Left colon (tissue), 2 donors: Measurements from ENCODE around the gene KRTAP5-10. TPM values are rescaled to one million over a fixed set of nuclear protein-coding genes. Genes with fewer than 3 reads are reported as not detected.
"Not testable (repeated sequence)": the region's sequence is repeated elsewhere in the genome, so short reads cannot be mapped to it uniquely, and the experiment has no call there.

Source experiments
- ATAC-seq: fragments of 200-7000 bp; cut with Tn5 transposase; one replicate; pipeline ENCODE4 v1.9.1; 2020; ENCODE audit warnings: mild to moderate bottlenecking, moderate library complexity
- DNase-seq, 2 donors: peaks; one replicate each; pipeline ENCODE4 v3.0.0-alpha.2; 2020
- intact Hi-C, 2 donors: fragments of 100-400 bp; cut with DNase I in 1 of 2; cut with micrococcal nuclease in 1 of 2; formaldehyde crosslinking; loops; one replicate each; pipeline versions ENCODE4 v1.11.2 to v1.14.0; 2022; cut with DNase I, micrococcal nuclease
- total RNA-seq, 2 donors: library from RNA; stranded (reverse); fragmentation: NEBNext Ultra II Directional; extraction: Animal tissue kit (Norgen Biotek cat#: 25700); gene quantifications; one replicate each; pipeline ENCODE4 v1.2.1, GENCODE V29; 2021
- donor health status: DM: no; HTN: no; CAD: no.
- donor health status: DM: yes; HTN: yes; CAD: no.

KRTAP5-10 gene
- total RNA-seq, 2 donors from 2014 or later: 0.53 to 0.58 TPM

DNA sequence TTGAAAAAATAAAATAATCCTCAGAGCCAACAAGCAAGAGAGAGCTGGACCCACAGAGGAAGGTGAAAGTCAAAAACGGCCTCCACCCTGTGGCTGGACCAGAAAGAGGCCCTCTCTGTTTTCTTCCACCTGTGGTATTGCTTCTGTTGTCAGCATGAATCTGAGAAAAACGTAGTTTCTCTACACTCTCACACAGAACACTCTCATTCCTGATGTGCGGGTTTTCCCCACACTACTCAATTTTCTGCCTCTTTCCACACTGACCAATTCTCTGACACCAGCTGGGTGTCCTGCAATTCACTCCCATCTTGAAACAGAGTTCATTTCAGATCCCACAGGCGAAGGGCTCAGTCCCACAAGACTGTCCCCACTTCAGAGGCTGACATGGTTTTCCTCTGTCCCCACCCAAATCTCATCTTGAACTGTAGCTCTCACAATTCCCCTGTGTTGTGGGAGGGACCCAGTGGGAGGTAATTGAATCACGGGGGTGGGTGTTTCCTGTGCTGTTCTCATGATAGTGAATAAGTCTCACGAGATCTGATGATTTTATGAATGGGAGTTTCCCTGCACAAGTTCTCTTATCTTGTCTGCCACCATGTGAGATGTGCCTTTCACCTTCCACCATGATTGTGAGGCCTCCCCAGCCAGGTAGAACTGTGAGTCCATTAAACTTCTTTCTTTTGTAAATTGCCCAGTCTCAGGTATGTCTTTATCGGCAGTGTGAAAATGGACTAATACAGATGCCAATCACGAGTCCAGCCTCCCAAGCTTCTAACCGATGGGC lies 24.6 kb upstream of the KRTAP5-10 start:
- ATAC-seq, DNase-seq, intact Hi-C loops: not testable (repeated sequence)

- intact Hi-C loops: no loop called here
- ATAC-seq (no peak), DNase-seq (no peak)
These were observed 23.0 kb upstream of the KRTAP5-10 start for GRCh38 chr11:71542382-71542781.

DNA sequence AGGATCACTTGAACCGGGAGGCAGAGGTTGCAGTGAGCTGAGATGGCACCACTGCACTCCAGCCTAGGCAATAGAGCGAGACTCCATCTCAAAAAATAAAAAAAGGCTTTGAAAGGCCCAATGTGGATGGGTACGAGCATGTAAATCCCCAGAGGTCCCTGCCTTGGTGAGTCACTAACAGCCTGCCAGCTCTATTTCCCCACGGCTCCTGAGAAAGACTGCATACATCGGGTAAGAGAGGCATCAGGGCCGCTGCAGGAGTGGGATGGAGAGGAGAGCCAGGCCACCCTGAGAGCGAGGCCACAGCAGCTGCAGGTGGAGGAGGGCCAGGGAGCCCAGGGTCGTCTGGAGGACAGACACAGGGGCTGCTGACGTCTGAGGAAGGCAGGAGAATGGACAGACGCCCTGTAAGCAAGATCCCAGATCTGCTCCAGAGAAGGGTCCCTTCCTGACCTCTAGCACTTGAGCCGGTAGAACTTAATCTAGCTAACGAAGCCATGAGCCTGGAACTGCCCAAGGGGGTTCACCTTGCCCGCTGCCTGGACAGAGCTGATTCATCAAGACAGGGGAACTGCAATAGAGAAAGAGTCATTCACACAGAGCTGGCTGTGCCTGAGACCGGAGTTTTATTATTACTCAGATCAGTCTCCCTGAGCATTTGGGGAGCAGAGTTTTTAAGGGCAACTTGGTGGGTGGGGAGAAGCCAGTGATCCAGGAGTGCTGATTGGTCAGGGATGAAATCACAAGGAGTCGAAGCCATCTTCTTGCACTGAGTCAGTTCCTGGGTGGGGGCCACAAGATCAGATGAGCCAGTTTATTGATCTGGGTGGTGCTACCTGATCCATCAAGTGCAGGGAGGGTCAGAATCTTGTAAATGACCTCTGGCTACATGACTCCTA lies 22.2 kb upstream of the KRTAP5-10 start:
- ATAC-seq: no peak
- no peak for DNase-seq
- intact Hi-C loops: no loop called here

GRCh38 chr11:71543866-71544265 lies 21.5 kb upstream of the KRTAP5-10 start:
- ATAC-seq (no peak), DNase-seq (no peak)
- intact Hi-C loops: no loop called here

GRCh38 chr11:71544525-71545214 lies 20.7 kb upstream of the KRTAP5-10 start:
- intact Hi-C loops: no loop called here
- ATAC-seq: no peak

DNA sequence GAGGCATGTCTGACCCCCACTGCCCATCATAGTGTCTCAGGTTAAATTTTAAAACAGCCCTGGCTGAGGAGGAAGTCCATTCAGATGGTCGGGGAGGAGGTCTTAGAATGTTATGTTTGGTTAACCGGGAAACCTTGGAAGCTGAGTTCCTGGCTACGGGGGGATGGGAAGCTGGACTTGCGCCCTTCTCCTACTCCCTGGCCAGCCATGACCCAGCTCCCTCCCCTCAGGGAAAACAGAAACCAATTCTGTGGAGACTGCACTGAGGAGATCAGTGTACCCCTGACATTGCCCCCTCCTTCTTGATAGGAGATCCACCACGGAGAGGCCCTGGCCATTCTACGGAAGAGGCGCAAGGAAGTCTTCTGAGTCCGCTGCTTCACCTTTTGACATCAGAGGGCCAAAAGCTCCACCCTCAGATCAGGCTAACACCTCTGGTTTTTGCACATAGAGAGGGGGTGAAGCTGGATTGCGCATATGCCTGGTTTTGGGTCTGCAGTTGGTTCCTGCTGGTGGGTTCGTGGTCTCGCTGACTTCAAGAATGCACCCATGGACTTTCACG lies 19.9 kb upstream of the KRTAP5-10 start:
- no peak for DNase-seq
- intact Hi-C loops: no loop called here
- ATAC-seq: no peak

More at GRCh38 chr11:71544525-71545214, 20.7 kb upstream of the KRTAP5-10 start:
- no peak for DNase-seq

DNA sequence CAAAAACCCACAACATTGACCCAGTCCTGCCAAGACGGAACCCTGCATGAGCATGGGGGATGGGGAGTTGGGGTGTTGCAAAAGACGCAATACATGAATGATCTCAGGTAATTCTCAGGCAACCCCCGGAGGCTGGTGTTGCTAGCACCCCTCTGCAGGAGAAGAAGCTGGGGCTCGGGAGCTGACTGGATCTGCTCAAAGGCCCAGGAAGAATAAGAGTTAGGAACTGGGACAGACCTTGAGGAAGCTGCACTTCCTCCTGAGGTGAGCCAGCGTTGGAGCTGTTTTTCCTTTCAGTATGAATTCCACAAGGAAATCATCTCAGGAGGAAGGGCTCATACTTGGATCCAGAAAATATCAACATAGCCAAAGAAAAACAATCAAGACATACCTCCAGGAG lies 17.2 kb upstream of the KRTAP5-10 start, which contains the start of gene KRTAP5-9:
KRTAP5-9 (plus strand) TSS at position 301 of the 400 bp plus-strand sequence. CDS start 238 bp downstream, outside the sequence.
- intact Hi-C loops: no loop called here
- no peak for DNase-seq
- ATAC-seq: no peak

DNA sequence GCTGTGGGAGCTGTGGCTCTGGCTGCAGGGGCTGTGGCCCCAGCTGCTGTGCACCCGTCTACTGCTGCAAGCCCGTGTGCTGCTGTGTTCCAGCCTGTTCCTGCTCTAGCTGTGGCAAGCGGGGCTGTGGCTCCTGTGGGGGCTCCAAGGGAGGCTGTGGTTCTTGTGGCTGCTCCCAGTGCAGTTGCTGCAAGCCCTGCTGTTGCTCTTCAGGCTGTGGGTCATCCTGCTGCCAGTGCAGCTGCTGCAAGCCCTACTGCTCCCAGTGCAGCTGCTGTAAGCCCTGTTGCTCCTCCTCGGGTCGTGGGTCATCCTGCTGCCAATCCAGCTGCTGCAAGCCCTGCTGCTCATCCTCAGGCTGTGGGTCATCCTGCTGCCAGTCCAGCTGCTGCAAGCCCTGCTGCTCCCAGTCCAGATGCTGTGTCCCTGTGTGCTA lies 16.6 kb upstream of the KRTAP5-10 start:
- ATAC-seq (no peak), DNase-seq (no peak)
- intact Hi-C loops: no loop called here

DNA sequence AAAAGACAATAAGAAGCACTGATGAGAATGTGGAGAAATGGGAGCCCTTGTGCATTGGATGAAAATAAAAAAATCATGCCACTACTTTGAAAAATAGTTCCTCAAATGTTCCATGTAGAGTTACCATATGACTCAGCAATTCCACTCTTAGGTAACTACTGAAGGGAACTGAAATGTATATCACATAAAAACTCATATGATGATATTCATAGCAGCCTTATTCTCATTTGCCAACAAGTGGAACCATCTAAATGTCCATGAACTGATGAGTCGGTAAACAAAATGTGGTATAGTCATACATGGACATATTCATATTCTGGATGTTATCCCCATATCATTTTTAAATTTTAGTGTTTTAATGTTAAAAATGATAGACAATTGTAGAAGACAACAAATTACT lies 13.7 kb upstream of the KRTAP5-10 start:
- DNase-seq (no peak), ATAC-seq (no peak)
- intact Hi-C loops: no loop called here

- intact Hi-C loops: no loop called here
- no peak for ATAC-seq
- DNase-seq: no peak
These were observed 10.4 kb upstream of the KRTAP5-10 start for GRCh38 chr11:71554996-71555395.

- DNase-seq (no peak), ATAC-seq (no peak)
- intact Hi-C loops: no loop called here
These were observed 9.9 kb upstream of the KRTAP5-10 start for GRCh38 chr11:71555508-71555907.

DNA sequence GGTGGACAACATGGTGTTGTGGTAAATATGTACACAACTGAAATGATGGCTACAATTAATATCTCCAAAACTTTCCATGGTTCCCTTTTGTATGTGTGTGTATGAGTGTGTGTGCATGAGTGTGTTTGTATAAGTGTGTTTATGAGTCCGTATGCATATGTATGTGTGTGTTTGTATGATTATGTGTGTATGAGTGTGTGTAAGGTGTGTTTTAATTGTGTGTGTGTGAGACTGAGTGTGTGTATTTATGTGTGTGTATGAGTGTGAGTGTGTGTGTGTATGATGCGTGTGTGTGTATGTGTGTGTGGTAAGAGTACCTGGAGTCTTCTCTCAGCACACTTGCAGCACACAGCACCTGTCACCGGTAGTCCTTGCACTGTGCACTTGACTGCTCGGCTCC lies 9.3 kb upstream of the KRTAP5-10 start:
- ATAC-seq (no peak), DNase-seq (no peak)
- intact Hi-C loops: no loop called here

- intact Hi-C loops: no loop called here
- ATAC-seq: no peak
- DNase-seq: no peak
These were observed 8.1 kb upstream of the KRTAP5-10 start for GRCh38 chr11:71557257-71557656.

- no peak for ATAC-seq
- intact Hi-C loops: no loop called here
- no peak for DNase-seq
These were observed 6.4 kb upstream of the KRTAP5-10 start for GRCh38 chr11:71558996-71559395.

DNA sequence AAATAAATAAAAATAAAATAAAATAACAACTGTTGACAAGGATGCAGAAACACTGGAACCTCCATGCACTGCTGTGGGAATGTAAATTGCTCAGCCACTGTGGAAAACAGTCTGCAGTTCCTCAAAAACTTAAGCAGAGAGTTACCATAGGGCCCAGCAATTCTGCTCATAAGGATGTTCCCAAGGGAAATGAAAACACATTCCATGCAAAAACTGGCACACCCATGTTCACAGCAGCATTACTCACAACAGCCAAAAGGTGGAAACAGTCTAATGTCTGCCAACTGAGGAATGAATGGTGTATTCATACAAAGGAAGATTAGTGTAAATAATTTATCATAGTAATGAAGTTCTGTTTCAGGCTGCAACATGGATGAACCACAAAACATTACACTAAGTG lies 3.2 kb upstream of the KRTAP5-10 start:
- intact Hi-C loops: no loop called here
- ATAC-seq: no peak
- no peak for DNase-seq

DNA sequence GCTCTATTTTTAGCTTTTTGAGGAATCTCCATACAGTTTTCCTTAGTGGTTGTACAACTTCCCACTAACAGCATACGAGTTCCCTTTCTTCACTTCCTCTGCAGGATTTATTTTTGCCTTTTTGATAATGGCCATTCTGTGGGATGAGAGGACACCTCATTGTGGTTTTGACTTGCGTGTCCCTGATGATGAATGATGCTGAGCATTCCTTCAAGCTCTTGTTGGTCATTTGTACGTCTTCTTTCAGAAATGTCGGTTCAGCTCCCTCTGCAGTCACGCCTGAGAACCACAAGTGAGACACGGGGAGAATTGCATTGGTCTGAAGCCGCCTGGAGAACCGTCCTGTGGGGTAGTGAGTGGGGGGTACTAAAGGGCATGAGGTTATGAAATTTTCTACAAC lies 2.0 kb upstream of the KRTAP5-10 start:
- DNase-seq: peak in 1 of 2 donors; percentile 32
- intact Hi-C loops: no loop called here
- ATAC-seq: peak; percentile 64

DNA sequence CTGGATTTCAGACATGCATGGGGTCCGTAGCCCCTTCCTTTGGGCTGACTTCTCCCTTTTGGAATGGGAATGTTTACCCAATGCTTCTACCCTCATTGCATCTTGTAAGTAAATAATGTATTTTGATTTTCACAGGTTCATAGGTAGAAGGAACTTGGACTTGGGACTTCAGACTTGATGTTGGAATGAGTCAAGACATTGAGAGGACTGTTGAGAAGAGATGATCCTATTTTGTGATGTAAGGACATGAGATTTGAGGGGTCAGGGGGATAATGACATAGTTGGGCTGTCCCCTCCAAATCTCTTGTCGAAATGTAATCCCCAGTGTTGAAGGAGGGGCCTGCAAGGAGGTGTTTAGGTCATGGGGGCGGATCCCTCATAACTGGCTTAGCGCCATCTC lies 933 bp upstream of the KRTAP5-10 start:
- ATAC-seq: peak; percentile 47
- intact Hi-C loops: no loop called here
- no peak for DNase-seq

DNA sequence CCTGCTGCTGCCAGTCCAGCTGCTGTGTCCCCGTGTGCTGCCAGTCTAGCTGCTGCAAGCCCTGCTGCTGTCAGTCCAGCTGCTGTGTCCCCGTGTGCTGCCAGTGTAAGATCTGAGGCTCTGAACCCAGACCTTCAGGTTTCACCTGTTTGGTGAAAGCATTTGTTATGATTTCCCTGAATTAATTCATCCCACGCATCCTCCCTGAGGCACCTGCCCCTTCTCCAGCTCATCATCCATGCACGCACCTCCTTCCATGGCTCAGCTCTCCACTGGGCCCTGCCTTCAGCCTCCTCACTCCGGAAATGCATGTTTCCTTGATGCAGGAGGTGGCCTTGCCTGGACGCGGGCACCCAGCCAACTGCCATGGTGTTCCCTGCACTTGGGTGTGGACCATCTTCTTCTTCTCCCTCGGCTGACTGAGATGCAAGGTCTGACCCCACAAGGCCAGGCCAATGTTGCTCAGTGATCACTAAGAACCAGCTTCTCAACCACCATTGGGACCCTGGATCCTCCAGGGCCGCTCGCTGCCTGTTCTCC lies 788 bp downstream of the KRTAP5-10 start:
- DNase-seq (peak in 1 of 2 donors; percentile 38), ATAC-seq (peak; percentile 60)
- intact Hi-C loops: no loop called here
